ENCODE data around the gene ADCY1.
"Not testable (repeated sequence)": the region's sequence is repeated elsewhere in the genome, so short reads cannot be mapped to it uniquely, and the experiment has no call there.

The ADCY1 gene

GRCh38 chr7:45708046-45708950 lies 134.1 kb downstream of the ADCY1 start:
- no peak for DNase-seq (ENCODE audit: extremely low read depth in 1 of 2, low read depth in 1 of 2)

GRCh38 chr7:45709168-45710042 lies 135.2 kb downstream of the ADCY1 start:
- no peak for DNase-seq (ENCODE audit: extremely low read depth in 1 of 2, low read depth in 1 of 2)

DNA sequence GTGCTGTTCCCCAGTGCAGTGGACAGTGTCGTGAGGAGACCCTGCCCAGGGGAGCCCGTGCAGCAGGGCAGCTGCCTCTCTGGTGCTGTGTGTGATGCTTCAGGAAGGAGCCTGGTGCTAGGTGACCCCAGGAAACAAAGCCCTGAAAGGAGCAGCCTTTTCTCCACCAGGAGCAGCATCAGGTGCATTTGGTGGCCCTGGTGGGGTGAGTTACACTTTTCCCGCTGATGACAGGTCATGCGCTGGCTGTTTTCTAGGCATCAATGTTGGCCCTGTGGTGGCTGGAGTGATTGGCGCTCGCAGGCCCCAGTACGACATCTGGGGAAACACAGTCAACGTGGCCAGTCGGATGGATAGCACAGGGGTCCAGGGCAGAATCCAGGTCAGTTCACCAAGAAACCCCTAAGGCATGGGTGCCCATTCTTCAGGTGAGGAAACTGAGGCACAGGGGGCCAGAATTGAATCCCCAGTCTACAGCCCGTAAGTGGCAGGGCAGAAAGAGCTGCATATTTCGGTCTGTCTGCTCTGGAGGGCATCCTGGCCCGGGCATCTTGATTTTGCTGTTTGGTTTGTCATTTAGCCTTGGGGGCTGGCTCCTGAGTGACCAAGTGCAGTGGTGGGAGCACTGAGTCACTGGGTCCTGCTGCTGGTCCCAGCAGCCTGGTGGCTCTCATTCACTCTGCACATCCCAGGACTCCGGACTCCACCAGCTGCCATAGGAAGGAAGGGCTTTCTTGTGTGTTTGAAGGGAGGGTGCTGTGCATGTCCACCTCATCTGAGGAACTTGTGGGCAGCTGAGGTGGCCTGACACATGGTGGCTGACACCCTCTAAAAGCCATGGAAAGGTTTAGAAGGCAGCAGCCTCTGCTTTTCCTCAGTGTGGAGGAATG lies 136.3 kb downstream of the ADCY1 start:
- DNase-seq (ENCODE audit: extremely low read depth in 1 of 2, low read depth in 1 of 2), result no peak

DNA sequence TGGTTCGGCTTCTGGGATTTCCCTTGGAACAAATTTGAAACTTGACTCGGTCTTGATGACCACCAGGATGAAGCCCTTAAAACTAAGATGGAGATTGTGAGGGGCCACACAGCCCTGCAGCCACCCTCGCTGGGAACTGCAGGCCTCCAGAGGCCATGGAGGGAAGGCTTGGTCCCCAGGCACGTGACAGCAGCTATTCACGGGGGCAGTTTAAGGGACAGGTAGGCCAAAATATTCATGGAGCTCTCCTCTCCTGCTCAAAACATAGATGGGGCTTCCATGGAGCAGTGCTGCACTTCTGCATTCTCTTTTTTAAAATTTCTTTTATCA lies 137.0 kb downstream of the ADCY1 start:
- no peak for DNase-seq (ENCODE audit: extremely low read depth in 1 of 2, low read depth in 1 of 2)

DNA sequence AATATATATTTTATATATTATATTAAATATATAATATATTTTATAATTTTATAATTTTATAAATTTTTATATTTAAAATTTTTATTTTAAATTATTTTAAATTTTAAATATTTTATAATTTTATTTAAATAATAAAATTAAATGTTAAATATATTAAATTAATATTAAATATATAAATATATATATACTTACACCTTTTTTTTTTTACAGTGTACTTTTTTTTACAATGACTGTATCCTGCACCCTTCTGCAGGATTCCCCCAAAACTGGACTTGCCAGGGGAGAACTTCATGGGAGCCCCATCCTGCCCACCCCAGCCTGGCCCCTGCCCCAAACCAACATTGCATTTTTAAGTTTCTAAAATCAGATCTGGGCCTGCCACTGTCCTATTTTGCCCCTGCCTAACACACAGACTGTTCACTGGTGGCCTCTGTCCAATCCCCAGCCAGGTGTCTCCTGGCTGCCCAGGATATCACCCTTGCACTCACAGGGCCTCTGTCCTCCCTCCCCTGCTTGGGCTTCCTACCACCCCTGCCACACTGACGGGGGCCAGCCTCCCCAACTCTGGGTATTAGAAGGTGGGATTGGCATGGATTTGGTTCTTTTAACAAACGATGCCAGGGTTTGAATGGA lies 138.0 kb downstream of the ADCY1 start:
- no peak for DNase-seq (ENCODE audit: extremely low read depth in 1 of 2, low read depth in 1 of 2)

GRCh38 chr7:45712872-45713668 lies 138.9 kb downstream of the ADCY1 start:
- DNase-seq (ENCODE audit: extremely low read depth in 1 of 2, low read depth in 1 of 2), result no peak

GRCh38 chr7:45713669-45714520 lies 139.7 kb downstream of the ADCY1 start:
- DNase-seq (ENCODE audit: extremely low read depth in 1 of 2, low read depth in 1 of 2), result no peak

DNA sequence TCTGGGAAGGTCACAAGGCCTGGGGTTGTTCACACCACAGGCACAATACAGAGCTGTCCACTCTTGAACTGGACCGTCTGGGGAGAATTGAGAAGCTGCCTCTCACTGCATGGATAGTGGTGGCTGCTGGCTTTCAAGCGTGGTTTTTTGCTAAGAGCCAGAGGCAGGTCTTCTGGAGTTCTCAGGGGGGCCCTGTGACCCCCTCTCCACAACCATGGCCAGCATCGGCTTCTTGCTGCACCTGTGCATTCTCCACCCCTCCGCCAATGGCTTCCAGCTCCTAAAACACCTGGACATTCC lies 140.3 kb downstream of the ADCY1 start:
- no peak for DNase-seq (ENCODE audit: extremely low read depth in 1 of 2, low read depth in 1 of 2)

DNA sequence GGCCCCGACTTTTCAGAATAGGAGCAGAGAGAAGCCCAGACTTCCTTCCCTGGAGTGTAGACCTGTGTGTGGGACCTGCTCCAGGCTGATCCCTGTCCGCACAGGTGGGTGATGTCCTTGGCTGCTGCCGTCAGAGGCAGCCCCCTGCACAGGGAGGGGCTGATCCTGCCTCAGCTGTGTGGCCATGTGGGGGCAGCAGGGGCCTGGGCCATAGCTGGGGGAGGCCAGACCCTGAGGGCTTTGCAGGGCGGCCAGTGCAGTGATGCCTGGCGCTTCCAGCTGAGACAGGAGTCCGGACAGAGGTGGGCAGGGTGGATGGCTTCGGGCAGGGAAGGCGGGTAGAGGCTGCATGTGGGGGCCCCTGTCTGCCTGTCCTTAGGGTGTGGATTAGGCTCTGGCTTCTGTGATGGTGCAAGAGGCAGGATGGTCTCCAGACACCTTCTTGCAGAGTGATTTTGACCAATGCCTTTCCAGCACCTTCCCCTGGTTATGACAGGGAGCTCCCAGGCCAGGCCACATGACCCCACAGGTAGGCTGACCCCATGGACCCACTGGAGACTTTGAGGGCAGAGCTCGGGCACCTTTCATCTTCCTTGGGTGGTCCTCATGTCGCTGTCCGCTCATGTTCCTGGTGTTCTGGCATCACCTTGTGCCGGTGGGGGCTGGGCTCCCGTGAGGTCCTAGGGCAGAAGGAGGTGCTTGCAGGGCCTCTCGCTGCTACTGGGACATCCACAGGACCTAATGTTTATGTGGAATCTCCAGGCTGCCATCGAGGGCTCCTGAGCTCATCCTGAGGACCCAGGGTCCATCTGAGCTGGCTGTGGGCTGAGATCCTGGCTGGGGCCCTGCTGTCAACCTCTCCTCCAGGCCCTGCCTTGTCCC lies 141.5 kb downstream of the ADCY1 start:
- no peak for DNase-seq (ENCODE audit: extremely low read depth in 1 of 2, low read depth in 1 of 2)

- no peak for DNase-seq (ENCODE audit: extremely low read depth in 1 of 2, low read depth in 1 of 2)
Measured at GRCh38 chr7:45716380-45717203, 142.4 kb downstream of the ADCY1 start.

DNA sequence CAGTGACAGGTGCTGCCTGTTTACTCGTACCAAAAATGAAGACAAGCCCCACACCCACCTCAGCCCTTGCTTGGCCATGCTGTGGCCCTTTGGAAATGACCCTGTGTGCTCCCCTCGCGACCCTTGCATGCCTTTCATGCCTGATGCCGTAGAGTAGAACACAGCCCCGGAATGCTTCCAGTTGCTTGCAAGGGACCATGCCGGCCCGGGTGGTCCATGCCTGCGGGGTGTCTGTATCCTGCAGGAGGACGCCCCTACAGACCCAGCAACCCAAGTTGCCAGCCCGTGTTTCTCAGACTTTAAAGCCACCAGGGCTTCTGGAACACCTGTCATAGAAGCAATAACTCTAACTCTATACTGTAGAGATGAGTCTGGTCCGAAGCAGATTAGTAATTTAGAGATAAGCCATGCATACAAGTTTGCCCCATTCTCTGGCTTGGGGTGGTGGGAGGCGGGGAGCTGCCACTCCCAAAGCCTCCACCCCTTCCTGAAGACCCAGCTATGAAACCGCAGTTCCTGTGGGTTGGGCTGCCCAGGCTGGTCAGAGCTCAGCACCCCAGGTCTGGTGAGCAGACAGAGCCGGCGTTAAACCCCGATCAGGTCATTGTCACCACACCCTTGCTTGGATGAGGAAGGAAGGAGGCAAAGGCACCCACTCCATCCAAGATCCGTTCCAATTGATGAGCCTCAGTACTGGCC lies 143.5 kb downstream of the ADCY1 start:
- no peak for DNase-seq (ENCODE audit: extremely low read depth in 1 of 2, low read depth in 1 of 2)

DNA sequence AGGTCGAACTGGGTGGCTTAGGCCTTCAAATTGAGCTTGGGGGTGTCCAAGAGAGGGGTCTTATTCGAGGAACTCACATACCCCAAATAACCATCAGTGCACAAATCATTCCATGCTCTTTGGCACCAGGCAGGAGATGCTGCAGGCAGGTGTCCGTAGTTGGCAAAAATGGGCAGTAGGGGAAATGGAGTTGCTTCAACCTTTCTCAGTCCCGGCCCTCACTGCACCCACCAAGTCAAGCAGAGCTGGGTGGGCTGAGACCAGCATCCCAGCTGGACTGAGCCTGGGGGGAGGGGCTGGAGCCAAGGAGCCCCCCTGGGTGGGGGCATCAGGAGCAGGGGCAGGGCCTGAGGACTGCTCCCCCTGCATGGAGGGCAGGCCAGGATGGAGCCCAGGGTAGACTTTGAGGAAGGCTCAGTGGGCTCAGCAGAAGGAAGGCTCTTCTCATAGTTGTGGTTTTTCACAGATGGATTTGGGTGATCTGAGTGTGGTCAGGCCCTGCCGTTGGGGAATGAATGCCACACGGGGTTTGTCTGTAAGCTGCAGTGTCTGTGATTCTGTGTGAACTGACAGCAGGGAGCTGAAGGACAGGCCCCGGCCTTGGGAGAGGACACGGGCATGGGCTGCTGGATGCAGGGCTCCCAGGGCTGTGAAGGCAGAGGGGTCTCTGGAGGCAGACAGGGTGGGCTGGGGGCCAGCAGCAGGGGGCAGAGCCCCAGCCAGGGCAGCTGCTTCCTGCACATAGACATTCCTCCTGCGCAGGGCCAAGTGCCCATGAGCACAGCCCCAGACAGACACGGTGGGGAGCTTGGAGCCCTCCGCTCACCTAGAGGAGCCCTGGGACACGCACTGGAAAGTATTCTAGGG lies 144.5 kb downstream of the ADCY1 start:
- no peak for DNase-seq (ENCODE audit: extremely low read depth in 1 of 2, low read depth in 1 of 2)

DNA sequence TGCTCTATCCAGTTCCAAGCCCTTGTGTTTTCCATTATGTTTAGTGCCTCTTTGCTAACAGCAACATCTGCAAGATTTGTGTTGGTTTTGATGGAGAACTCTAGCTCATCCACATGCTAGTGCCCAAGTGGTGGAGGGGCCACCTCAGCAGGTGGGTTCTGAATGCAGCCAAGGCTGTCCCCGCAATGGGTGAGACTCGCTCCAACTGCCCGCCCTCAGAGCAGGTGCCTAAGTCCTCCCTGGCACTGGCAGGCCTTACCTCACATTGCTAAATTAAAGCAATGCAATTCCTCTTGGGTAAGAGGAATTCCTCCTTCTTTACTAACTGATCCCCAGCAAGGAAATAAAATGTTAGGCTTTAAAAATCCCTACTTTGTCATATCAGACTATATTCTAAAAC lies 146.8 kb downstream of the ADCY1 start:
- DNase-seq (ENCODE audit: extremely low read depth in 1 of 2, low read depth in 1 of 2), result no peak

DNA sequence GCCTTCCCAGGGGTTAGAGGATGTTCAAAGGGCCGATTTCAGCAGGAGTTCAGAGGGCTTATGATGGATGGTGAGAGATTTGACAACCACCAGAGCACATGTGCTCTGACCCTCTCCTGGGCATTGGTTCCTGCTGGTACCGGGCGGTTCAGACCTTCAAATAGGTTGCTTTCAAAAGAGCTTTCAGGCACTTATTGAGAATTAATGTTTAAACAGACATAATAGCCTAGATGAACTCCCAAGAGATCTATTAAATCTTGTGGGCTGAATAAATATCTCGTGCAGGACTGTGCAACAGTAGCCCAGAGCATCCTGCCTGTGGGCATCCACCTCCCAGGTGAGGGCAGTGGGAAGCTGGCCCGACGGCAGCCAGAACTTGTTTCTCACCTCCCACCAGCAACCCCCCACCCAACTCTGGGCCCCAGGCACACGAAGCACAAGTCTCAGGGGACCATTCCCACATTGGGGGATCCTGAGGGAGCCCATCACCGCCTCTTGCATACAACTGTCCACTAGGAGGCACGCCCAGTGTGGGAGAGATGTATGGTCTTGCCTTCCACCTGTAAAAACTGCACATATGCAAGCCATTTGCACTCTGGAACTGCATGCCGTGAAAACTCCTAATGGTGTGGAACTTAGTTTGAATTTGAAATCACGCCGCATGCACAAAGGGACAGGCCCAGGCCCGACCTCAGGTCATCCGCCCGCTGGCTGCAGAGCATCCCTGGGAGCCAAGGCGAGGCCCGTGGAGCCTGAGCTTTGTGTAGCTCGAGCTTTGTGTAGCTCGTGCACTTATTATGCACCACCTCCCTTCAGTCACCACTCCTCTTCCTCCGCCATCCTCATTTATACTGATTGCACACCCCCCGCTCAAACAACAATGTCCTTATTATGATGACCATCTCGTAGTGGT lies 147.8 kb downstream of the ADCY1 start:
- no peak for DNase-seq (ENCODE audit: extremely low read depth in 1 of 2, low read depth in 1 of 2)

DNA sequence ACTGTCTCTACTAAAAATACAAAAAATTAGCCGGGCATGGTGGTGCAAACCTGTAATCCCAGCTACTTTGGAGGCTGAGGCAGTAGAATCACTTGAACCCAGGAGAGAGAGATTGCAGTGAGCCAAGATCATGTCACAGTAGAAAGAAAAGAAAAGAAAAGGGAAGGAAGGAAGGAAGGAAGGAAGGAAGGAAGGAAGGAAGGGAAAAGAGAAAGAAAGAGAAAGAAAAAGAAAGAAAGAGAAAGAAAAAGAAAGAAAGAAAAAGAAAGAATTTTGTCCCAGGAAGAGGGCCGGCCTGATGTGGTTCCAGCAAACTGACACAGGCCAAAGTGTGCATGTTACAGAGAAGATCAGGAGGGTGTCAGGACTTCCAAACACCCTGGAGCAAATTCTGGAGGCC lies 151.1 kb downstream of the ADCY1 start:
- DNase-seq (ENCODE audit: extremely low read depth in 1 of 2, low read depth in 1 of 2), result not testable (repeated sequence)
